GM21423 (cell line): ENCODE results near the gene ZNF593.

Experiments
- ATAC-seq: cut with Tn5 transposase; IDR thresholded peaks from one replicate; pipeline ENCODE4 v1.9.1; 2021; ENCODE audit warnings: mild to moderate bottlenecking, moderate library complexity; ENCODE audit not compliant: unreplicated experiment

Gene ZNF593

DNA sequence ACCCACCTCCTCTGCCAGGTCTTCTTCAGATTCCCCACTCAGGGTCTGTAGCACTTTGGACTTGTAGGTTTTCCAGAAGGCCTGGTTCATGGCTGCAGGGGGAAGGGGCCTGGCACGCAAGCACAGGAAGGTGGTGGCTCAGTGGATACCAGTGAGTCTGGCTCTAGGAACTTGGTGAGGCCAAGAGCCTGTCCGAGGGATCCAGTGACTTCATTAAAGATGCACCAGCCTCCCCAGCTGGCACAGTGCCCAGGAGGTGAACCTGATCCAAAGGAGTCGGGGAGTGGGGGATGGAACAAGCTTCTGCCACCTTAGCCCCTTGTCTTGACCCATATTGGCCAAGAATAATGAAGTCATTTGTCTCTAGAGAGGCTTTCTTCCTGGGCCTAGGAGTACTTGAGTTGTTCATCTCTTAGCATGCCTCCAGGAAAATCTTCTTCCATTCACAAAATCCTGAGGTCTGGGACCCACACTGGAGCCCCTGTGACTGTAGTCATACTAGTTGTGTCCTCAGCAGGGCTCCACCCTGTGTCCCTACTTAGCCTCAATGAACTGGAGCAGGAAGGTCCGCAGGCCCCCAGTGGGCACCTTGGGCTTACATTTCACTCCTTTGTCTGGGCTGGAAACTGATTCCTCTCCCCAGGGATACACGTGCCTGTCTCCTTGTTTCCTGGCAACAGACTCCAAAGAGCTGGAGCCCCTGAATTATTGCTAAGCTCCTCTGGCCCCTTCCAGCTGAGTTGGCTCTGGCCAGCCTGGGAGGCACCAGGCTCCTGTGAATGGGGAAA is 1.1 kb upstream of the ZNF593 start, which contains the start of gene C1orf232:
C1orf232 (minus strand) TSS at position 554 of the 788 bp plus-strand sequence; CDS start at position 90, 464 bp downstream.
- no peak for ATAC-seq

DNA sequence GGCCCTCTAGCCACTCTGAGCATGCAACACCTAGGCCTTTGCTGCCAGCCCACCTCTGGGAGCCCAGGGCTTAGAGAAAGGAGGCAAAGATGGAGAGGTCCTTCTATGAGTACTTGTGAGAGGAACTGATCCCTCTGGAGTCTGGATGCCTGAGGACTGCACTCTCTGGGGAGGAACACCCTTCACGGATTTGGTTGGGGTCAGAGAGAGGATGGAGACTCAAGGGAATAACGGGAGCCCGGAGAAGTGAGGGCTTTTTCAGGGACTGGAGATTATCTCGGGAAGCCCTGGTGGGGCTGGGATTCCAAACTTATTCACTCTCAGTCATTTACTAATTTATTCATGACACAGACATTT is 532 bp upstream of the ZNF593 start:
- no peak for ATAC-seq

DNA sequence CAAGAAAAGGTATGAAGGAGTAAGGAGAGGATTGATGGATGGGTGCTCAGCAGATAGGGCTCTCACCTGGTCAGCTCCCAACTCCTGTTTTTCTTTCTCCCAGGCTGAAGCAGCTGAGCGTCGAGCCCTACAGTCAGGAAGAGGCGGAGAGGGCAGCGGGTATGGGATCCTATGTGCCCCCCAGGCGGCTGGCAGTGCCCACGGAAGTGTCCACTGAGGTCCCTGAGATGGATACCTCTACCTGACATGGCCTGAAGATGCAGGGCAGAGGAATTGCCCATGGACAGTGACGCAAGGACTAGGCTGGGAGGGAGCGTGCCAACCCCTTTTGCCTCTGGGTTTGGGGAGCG is 739 bp downstream of the ZNF593 start:
- ATAC-seq = no peak

DNA sequence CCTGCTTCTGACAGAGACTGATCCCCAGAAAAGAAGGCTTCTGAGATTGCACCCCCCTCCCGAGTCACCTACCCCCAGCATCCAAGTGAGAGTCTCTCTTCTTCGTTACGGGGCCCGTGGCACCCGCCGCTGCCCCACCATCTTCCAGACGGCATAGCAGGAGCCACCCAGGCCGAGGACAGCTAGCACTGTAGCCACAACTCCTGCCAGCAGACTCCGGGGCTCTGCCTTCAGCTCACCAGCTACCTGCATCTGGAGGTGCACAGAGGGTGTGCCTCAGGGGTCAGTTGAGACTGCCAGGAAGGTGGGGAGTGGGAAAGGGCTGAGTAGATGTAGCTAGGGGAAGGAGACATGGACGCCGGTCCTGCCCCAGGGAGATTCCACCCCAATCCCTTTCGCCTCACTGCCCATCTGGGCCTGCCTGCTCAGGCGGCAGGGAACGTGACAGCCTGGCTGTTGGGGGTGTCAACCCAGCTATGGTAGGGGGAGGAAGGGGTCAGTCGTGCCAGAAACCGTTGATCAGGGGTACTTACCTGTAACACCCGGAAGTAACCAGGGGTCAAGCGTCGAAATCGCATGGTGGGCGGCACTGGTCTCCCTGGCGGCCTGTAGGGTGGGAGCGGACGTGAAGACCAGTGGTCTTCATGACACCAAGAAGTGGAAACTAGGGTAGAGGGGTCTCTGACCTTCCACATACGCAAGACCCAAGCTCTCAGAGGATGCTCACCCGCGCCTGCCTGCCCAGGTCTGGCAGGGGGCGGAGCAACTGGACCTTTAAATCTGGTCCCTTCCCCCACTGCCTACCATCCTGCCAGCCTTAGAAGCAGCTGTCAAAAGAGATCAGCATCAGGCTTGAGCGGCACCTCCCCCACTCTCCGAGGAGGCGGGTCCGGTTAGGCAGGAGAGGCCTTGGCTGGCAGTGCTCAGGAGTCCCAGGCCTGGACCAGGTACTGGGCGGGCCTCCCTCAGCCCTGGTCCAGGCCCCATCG is 1.7 kb downstream of the ZNF593 start, which contains the start of gene ZNF593OS:
ZNF593OS (minus strand) TSS at position 749 of the 989 bp plus-strand sequence; CDS start at position 578, 171 bp downstream.
- ATAC-seq = no peak

DNA sequence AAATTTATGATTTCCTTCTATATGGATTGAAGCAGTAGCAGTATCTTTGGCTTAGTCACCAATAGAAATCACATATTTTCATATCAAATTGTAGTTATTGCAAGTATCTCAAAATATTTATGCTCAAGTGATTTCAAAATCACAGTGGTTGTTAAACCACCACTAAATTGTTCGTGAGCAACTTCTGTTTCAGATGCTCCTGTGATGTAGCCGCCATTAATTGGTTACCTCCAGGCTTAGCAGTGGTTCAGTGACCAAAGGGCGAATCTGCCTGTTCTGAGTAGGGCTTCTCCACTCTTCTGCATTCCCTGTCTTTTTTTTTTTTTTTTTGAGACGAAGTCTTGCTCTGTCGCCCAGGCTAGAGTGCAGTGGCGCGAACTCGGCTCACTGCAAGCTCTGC is 5.6 kb downstream of the ZNF593 start:
- ATAC-seq = no peak

DNA sequence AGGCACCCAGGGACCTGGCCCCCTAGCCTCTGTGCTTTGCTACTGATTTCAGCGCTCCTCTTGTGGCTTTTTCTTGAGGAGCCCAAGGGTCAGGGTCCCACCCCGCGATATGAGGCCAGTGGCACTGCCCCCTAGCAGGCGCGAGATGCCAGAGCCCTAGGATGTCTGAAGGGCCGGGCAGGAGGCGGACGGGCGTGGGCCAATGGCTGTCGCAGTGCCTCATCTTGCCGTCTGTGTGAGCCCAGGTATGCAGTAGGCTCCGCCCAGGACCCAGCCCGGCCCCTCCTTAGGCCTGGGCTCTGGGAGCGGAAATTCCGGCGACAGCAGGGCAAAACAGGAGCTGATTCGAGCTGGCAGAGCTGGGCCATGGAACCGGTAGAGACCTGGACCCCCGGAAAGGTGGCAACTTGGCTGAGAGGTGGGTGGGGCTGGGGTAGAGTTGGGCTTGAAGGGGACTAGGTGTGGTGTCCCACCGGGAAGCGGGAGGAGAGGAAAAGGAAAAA is 7.5 kb downstream of the ZNF593 start, which contains the start of gene CNKSR1:
CNKSR1 (plus strand) TSS at position 310 of the 503 bp plus-strand sequence; CDS start at position 367, 57 bp downstream.
- ATAC-seq = no peak

DNA sequence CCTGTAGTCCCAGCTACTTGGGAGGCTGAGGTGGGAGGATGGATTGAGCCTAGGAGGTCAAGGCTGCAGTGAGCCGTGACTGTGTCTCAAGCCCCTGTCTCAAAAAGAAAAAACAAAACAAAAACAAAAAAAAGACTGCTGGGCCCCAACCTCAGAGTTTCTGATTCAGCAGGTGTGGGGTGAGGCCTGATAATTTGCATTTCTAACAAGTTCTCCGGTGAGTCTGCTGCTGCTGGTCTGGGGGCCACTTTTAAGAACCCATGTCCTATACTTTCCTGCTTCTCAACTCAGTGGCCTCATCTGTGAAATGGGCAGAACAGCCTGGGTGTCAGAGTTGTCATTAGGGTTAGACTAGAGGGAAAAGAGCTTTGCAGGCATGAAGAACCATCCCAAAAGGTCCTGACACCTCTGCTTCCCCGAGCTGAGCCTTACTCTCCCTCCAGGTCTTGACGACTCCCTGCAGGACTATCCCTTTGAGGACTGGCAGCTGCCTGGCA is 10.3 kb downstream of the ZNF593 start:
- ATAC-seq = no peak

DNA sequence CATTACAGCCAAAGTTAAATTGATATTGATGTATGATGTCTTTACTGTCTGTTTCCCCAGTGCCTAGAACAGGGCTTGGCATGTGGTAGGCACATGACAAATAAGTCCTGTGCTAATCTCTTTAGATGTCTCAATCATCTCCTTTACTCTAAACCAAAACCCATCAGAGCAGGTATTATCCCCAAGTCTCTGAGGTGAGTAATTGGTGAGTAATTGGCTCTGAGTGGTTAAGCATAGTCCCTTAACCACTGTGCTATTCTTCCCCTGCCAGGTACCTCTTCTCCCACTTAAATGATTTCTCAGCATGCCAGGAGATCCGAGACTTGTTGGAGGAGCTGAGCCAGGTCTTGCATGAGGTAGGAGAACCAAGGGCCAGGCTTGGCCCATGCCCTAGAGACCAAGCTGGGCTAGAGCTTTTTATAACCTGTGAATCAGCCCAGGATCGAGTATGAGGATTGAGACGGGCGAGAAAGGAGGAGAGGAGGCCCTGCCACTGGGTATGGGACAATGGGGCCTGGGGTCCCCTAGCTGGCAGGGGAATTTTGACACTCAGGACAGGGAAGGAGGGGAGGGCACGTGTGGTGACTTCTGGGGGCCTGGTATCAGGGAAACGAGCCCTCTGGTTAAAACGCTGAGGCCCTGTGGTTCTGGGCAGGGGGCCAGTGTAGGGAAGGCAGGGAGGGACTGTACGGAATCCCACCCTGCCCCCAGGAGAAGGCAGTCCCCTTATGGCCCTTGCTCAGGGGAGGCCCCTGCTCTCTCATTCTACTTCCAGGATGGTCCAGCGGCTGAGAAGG is 12.1 kb downstream of the ZNF593 start:
- ATAC-seq = no peak

DNA sequence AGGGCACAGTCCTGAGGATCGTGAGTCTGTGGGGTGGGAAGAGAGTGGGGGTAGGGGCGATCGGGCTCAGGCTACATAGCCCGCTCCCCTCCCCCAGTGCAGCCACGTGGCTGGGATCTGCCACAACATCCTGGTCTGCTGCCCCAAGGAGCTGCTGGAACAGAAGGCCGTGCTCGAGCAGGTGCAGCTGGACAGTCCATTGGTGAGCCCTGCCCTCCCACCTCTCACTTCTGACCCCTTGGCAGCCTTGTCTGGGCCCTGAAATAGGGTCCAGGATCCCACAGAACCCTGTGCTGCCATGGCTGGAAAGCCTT is 12.6 kb downstream of the ZNF593 start:
- no peak for ATAC-seq

DNA sequence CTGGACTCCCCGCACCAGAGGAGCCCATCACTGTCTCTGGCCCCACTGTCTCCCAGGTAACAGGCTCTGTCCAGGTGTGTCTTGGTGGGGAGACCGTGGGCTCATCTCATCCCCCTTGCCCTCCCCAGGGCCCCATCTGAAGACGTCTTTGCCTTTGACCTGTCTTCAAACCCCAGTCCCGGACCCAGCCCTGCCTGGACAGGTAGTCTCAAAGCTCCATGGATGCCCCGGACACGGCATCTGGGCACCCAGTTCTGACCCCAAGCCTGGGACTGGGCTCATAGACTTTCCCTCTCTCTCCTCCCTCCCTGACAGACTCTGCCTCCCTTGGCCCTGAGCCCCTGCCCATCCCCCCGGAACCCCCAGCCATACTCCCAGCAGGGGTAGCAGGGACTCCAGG is 14.4 kb downstream of the ZNF593 start:
- no peak for ATAC-seq

DNA sequence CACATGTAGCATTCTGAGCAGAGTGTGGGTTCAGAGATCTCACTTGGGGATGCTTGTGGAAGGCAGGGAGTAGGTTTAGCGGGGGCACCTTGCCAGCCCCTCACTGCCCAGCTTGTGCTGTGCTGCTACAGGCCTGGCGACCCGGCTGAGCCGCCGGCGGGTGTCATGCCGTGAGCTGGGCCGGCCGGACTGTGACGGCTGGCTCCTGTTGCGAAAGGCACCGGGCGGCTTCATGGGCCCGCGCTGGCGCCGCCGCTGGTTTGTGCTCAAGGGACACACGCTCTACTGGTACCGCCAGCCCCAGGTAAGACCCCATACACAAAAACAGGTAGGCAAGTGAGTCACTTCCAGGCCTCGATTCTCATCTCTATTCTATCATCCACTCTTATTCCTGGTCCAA is 15.2 kb downstream of the ZNF593 start:
- no peak for ATAC-seq

DNA sequence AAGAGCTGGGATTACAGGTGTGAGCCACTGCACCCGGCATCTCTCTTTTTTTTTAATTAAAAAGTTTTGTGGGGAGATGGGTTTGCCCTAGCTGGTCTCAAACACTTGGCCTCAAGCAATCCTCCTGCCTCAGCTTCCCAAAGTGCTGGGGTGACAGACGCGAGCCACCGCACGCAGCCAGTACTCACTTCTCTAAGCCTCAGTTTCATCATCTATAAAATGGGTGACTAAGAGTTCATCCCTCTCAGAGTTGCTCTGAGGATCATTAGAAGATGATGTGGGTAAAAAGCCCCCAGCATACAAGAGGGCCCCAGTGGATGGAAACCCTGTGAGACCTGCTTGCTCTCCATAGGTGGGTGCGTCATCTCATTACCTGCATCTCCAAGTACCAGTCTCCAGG is 18.2 kb downstream of the ZNF593 start:
- ATAC-seq = no peak

DNA sequence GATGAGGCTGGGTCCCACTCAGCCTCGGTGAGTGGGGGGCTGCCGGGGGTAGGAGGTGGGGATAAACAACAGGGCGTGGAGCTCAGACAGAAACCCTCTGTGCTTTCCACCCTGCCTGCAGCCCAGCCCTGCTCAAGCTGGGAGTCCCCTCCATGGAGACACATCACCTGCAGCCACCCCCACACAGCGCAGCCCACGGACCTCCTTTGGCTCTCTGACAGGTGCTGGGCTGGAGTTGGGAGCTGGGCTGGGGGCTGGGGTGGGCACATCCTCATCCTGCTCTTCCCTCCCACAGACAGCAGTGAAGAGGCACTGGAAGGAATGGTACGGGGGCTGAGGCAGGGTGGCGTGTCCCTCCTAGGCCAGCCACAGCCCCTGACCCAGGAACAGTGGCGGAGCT is 18.8 kb downstream of the ZNF593 start:
- ATAC-seq = no peak

DNA sequence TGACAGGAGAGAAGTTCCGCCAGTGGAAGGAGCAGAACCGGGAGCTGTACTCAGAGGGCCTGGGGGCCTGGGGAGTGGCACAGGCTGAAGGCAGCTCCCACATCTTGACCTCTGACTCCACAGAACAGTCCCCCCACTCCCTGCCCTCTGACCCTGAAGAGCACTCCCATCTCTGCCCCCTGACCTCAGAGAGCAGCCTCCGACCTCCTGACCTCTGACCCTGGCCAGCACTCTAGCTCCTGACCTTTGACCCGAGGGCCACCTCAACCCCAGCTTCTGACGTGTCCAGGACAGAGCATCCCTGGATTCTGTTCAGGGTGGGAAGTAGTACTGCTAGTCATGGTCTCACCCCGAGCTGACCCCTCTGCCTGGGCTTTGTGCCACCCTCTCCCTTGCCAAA is 19.6 kb downstream of the ZNF593 start:
- no peak for ATAC-seq

DNA sequence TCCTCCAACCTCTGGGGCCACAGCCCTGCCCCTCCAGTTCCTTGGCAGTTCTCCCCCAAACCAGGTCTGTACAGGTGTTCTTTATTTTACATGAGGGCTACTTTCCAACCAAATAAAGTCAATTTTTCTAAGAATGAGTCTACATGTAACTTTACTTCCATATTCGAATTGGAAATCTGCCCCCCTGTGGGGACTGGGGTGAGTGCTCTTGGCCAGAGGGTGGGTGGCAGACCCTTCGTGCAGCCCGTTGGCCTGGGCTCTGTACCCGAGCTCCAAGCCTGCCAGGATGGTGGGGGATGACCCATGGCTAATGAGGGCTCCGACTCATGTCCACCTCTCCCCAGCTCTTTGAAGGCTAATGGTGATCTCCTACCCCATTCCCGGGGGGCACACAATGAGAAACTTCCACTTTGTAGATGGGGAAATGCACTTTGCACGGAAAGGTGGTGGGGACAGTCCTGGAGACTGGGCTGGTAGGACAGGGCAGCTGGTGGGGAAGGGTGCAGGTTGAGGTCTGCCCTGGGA is 20.1 kb downstream of the ZNF593 start:
- ATAC-seq = no peak

DNA sequence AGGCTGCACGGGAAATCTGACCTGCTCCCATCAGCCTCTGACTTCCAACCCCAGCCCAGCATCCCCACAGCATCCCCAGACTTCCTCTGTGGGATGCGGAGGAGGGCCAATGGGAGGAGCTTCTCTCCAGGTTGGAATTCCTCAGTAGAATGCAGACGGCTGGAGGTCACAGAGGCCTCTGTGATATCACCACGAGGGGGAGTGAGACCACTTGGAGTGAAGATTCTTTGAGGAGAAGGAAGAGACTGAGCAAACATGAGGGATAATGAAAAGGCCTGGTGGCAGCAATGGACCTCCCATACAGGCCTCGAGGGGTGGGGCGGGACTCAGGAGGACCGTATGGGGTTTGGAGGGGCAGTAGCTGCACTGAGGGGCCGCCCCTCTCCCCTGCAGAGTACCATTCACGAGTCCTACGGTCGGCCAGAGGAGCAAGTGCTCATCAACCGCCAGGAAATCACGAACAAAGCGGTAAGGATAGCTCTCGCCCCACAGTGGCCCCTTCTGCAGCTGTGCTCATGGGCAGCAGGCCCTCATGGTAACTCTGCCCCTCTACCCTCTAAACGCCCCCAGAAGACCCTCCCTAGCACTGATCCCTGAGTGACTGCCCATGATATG is 20.8 kb downstream of the ZNF593 start, which contains the start of gene CATSPER4:
CATSPER4 (plus strand) TSS at position 230 of the 615 bp plus-strand sequence; CDS start at position 256, 26 bp downstream.
- ATAC-seq = no peak

DNA sequence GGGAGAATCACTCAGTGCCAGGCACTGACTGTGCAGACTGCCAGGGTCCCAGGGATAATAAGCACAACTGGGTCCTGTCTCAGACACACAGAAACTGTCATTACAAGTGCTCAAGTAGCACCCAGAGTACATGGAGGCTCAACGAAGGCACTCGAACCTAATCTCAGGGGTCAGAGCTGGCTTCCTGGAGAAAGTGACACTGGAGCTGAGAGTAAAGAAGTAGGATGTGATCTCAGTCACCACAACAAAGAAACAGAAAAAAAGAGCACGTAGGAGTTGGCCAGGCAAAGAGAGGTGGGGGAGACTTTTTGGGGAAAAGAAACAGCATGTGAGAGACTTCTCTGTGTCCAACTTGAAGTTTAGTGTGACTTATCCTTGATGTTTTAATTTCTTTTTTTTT is 22.0 kb downstream of the ZNF593 start:
- ATAC-seq = no peak

DNA sequence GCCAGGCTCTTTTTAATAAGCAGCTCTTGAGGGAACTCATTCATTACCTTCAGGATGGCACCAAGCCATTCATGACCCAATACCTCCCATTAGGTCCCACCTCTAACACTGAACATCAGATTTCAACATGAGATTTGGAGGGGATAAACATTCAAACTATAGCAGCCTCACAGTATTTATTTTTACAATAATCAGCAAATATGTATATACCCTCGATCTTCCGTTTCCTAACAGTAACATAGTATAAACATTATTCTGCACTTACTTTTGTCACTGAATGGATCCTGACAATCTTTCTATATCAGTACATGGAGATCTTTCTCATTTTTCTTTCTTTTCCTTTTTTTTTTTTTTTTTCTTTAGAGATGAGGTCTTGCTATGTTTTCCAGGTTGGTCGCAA is 26.1 kb downstream of the ZNF593 start:
- ATAC-seq = no peak

DNA sequence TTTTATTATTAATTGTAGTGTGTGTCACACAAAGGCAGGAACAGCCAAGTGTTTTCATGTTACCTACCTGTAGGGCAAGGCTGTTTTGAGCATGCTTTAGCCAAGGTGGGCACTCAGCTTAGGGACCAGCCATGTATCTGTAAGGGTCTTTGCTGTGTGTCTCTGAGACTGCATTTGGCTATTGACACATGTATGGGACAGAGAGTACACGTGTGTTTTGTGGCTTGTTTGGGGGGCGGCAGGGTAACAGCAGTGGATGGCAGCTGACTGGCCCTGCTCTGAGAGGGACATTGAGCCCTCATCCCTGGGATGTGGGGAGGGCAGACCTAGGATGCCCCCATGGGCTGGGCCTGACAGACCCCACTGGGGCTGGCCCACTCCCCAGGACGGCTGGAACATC is 27.6 kb downstream of the ZNF593 start:
- no peak for ATAC-seq

DNA sequence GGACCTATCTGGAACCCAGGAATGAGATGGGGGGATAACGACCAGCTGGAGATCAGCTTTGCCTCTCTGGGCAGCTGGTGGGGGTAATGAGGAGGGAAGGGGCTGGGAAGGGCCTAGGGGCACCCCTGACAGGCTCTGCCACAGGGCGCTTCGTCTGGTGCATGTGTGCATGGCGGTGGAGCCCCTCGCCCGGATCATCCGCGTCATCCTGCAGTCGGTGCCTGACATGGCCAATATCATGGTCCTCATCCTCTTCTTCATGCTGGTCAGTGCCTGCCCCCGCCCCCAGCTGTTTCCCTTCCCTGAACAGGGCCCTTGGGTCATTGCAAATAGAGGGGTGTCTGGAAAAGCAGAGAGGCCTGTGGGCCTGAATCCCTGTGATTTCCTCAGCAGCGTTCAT is 28.1 kb downstream of the ZNF593 start:
- no peak for ATAC-seq
